Fibroblast of the conjunctiva (primary cell): ENCODE measurements around the gene ZNF490.
"Not testable (repeated sequence)": the region's sequence is repeated elsewhere in the genome, so short reads cannot be mapped to it uniquely, and the experiment has no call there.

ENCODE experiments used
- DNase-seq: peaks from one replicate; pipeline ENCODE4 v3.0.0-alpha.2; 2010; ENCODE audit warnings: low read depth

Gene ZNF490

DNA sequence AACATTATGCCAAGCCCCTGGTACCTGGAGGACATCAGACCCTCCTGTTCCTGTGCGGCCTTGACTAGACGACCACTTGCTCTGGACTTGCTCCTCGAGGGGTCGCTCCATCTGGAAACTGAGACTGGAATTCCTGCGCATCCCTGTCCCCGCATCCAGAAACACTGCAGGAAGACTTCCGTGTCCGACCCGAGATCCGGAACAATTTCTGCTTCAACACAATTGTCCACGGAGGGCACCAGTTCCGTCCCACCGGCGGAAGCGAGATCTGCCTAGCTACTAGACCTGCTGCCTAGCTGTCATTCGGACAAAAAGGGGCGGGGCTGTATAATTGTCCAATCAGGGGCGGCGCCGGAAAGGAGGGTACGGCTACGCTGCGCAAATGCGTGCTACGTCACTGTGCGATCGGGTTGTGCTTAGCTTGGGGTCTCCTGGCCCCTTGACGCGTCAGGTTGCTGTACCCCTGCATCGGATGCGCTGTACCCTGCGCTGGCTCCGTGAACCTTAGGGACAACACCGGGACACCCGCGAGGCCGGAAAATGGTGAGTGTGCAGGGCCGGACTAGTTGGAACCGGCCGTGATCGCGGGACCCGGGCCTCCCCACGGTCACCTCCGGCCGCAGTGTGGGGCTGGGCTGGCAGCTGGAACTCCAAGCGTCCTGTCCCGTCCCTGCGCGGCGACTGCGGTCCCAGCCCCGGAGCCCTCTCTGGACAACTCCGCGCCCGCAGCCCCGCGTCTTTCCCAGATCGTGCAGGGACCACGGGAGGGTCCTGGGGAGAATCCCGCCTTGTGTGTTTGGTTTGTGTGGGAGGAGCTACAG, at the start of gene ZNF490, which contains the start of gene ZNF791:
ZNF490 (minus strand) TSS at position 274 of the 821 bp plus-strand sequence; CDS start at position 141, 133 bp downstream.
ZNF791 (plus strand) TSS at position 381 of the 821 bp plus-strand sequence; CDS start at position 541, 160 bp downstream.
- peak; percentile 93 for DNase-seq

GRCh38 chr19:12657966-12658365, 47.4 kb upstream of the ZNF490 start:
- no peak for DNase-seq

DNA sequence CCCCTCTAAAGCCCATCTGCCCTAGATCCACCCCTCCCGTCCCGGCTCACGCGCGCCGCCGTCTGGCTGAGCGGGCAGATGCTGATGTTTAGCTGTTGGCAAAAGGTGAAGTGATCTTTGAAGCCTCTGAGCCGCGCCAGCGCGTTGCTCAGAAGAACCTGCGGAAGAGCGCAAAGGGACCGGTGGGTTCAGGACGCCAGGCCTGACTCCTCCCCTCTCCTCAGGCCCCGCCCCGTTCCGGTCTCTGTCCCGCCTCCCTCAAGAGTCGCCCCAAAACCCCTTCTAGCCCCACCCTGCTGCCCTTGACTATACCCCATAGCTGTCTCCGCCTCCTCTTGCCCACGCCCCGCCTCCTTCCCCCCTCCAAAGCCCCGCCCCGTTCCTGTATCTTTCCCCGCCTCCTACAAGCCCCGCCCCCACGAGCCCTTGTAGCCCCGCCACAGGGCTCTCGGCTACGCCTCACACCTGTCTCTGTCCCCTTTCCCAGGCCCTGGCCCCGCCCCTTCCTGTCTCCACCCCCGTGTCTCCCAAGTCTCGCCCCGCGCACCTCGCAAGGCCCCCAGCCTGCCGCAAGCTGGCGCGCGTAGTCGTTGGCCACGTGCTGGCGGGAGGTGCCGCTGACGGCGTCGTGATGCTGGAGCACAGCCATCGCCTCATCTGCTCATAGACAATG, 46.4 kb upstream of the ZNF490 start:
- DNase-seq: no peak

GRCh38 chr19:12655546-12655945, 44.9 kb upstream of the ZNF490 start:
- no peak for DNase-seq

DNA sequence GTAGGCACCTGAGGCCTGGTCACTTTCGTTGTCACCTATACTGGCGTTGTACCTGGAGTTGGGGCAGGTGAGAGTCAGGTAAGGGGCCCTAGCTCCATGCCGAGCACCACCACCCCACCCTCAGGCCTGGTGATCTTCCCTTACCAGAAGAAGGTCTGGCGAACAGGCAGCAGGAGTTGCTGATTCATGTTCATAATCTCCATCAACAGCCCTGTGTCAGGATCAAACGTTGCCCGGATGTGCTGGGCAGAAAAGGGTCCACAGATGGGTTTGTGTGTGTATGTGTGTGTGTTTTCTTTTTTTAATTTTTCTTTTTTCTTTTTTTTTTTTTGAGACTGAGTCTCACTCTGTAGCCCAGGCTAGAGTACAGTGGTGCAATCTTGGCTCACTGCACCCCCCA, 41.6 kb upstream of the ZNF490 start:
- no peak for DNase-seq

GRCh38 chr19:12649941-12650340, 39.3 kb upstream of the ZNF490 start:
- DNase-seq: no peak

GRCh38 chr19:12648088-12648487, 37.5 kb upstream of the ZNF490 start:
- DNase-seq: no peak

GRCh38 chr19:12647490-12648071, 37.0 kb upstream of the ZNF490 start:
- no peak for DNase-seq

- DNase-seq: no peak
Observed at GRCh38 chr19:12647047-12647446, 36.4 kb upstream of the ZNF490 start.

DNA sequence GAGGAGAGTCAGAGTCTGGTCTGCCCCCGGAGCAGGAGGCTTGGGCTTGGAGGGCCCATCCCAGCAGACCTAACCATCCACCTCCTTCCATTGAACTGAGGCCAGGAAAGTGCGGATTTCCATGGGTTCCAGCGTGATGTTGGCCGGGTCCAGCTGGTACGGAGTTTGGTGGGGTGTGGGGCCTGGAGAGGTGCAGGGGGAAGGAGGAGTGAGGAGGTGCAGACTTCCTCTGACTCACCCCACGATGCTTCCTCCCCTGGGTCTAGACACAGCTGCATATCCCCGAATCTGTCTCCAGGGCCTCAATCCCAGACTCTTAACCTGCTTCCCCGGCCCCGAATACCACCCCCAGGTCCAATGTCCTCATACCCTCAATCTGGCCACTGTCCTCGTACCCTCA, 35.9 kb upstream of the ZNF490 start:
- no peak for DNase-seq

GRCh38 chr19:12643716-12644115, 33.1 kb upstream of the ZNF490 start:
- not testable (repeated sequence) for DNase-seq

GRCh38 chr19:12642506-12642905, 31.9 kb upstream of the ZNF490 start:
- no peak for DNase-seq

GRCh38 chr19:12641456-12641855, 30.8 kb upstream of the ZNF490 start:
- DNase-seq: no peak

DNA sequence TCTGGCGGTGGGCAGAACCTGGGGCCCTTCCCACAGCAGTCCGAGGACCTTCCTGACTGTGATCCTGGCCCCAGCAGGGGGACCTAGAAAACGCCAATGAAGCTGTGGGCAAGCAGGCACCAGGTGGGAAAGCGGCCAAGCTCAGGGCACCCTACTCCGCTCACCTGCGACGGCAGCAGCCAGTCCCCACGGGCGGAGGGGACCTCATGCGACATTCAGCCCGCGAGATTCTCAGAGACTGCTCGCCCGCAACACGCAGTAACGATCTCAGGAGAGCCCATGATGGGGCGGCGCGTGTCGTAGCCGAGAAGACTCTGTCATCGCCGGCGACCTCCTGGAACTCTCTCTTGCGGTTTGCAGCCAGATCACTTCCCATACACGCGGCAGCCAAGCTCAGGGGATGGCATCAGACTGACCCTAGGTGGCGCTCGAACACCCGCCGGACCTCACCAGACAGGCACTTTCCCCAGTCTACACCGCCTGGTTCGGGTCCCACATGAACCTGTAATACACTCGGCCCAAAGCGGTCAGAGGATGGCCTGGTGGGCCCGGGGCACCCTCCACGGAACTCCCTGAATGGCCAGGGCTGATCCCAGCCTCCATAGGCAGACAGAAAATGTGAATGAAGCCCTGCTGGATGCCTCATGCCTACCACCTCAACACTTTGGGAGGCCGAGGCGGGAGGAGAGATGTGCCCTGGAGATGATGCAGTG, 29.4 kb upstream of the ZNF490 start:
- DNase-seq: peak; percentile 48

DNA sequence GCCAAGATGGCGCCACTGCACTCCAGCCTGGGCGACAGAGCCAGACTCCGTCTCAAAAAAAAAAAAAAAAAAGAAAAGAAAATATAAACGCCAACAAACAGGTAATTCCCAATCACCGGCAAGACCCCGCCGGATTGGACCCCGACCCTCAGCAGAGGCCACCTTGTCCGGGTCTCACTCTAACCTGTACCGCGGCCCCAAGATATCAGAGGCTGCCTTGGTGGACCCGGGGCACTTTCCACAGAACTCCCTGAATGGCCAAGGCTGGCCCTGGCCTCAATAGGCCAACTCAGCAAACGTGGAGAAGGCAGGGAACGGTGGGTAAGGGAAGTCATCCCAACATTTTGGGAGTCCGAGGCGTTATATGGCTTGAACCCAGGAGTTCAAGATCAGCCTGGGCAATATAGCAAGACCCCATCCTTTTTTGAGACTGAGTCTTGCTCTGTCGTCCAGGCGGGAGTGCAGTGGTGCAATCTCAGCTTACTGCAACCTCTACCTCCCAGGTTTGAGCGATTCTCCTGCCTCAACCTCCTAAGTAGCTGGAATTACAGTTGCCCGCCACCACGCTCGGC, 28.1 kb upstream of the ZNF490 start:
- no peak for DNase-seq

DNA sequence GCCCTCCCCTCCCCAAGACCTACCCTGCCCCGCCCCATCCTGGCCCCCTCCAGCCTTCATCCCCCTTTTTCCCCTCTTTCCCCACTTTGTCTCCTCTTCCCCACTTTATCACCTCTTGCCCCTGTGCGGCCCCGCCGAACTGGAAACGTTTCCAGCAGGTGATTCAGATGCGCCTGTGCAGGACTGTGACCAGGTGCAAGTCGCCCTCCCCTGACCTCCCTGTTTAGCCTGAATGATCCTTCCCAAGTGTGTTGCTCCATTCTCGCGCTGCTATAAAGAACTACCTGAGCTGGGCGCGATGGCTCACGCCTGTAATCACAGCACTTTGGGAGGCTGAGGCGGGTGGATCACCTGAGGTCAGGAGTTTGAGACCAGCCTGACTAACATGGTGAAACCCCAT, 26.0 kb upstream of the ZNF490 start:
- DNase-seq: no peak

GRCh38 chr19:12629215-12629614, 18.6 kb upstream of the ZNF490 start:
- no peak for DNase-seq

DNA sequence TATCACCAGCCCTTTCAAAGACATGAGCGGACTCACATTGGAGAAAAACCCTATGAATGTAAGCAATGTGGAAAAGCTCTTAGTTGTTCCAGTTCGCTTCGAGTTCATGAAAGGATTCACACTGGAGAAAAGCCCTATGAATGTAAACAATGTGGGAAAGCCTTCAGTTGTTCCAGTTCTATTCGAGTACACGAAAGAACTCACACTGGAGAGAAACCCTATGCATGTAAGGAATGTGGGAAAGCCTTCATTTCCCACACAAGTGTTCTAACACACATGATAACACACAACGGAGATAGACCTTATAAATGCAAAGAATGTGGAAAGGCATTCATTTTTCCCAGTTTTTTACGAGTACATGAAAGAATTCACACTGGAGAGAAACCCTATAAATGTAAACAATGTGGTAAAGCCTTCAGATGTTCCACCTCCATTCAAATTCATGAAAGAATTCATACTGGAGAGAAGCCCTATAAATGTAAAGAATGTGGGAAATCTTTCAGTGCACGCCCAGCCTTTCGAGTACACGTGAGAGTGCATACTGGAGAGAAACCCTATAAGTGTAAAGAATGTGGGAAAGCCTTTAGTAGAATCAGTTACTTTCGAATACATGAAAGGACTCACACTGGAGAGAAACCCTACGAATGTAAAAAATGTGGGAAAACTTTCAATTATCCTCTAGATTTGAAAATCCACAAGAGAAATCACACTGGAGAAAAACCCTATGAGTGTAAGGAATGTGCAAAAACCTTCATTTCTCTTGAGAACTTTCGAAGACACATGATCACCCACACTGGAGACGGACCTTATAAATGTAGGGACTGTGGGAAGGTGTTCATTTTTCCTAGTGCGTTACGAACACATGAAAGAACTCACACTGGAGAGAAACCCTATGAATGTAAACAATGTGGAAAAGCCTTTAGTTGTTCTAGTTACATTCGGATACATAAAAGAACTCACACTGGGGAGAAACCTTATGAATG, 17.7 kb upstream of the ZNF490 start:
- no peak for DNase-seq

DNA sequence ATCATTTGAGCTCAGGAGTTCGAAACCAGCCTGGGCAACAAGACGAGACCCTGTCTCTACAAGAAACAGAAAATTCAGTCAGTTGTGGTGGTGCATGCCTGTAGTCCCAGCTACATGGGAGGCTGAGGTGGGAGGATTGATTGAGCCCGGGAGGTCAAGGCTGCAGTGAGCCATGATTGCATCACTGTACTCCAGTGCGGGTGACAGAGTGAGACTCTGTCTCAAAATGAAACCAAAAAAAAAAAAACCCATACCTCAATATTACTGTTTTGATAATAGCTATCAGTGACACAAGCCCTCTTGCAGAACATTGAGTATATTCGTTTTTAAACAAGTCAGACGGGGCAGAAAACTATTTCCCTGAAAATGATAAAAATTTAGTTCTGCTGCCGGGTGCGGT, 16.3 kb upstream of the ZNF490 start:
- no peak for DNase-seq

- DNase-seq: no peak
Observed at GRCh38 chr19:12623361-12624031, 12.9 kb upstream of the ZNF490 start.
